Tibial nerve (tissue), 4 donors: ENCODE data around the gene RASSF5. TPM values are rescaled to one million over a fixed set of nuclear protein-coding genes. Genes with fewer than 3 reads are reported as not detected.
A peak's percentile ranks its signal among the peaks of the same experiment; 100 is the strongest.

ENCODE experiments used
- DNase-seq, 2 donors: peaks; one replicate each; pipeline ENCODE4 v3.0.0-alpha.2; 2019; ENCODE audit warnings: low spot score in 2 of 2
- H3K27ac ChIP-seq, 4 donors: fragments of 200-600 bp; sonication (generic) in 3 of 4; one replicate each; pipeline ENCODE4 v1.5.1; 2017 to 2019; ENCODE audit warnings: mild to moderate bottlenecking in 1 of 4
- H3K27me3 ChIP-seq, 2 donors: fragments of 200-600 bp; sonication (generic) in 1 of 2; one replicate each; pipeline versions ENCODE4 v1.5.1 to v1.6.0; 2017 to 2019
- H3K36me3 ChIP-seq, 3 donors: fragments of 200-600 bp; sonication (generic); one replicate each; pipeline ENCODE4 v1.5.1; 2018 to 2019
- H3K4me1 ChIP-seq, 4 donors: fragments of 200-600 bp; sonication (generic) in 3 of 4; one replicate each; pipeline ENCODE4 v1.5.1; 2017 to 2019
- H3K4me3 ChIP-seq, 4 donors: fragments of 200-600 bp; sonication (generic) in 3 of 4; one replicate each; pipeline ENCODE4 v1.5.1; 2017 to 2019; ENCODE audit warnings: mild to moderate bottlenecking in 1 of 4, moderate library complexity in 1 of 4
- H3K9me3 ChIP-seq, 4 donors: fragments of 200-600 bp; sonication (generic) in 3 of 4; one replicate each; pipeline ENCODE4 v1.5.1; 2017 to 2019
- CTCF ChIP-seq, 5 experiments: fragments of 200-600 bp in 3 of 5; fragments of 450-650 bp in 2 of 5; sonication (generic) in 3 of 5; IDR thresholded peaks; one replicate each; pipeline ENCODE4 v1.5.1; 2016 to 2019; ENCODE audit warnings: antibody characterized with exemption in 5 of 5, mild to moderate bottlenecking in 3 of 5, moderate library complexity in 2 of 5
- EP300 ChIP-seq, 2 donors: sonication (generic); formaldehyde crosslinking; IDR thresholded peaks; one replicate each; pipeline ENCODE4 v1.6.1; 2017; ENCODE audit warnings: antibody characterized with exemption in 2 of 2, mild to moderate bottlenecking in 1 of 2
- POLR2A ChIP-seq, 2 donors: fragments of 450-650 bp; IDR thresholded peaks; one replicate each; pipeline ENCODE4 v1.6.1; 2017; ENCODE audit warnings: antibody characterized with exemption in 2 of 2, mild to moderate bottlenecking in 2 of 2, moderate library complexity in 2 of 2
- WGBS, 2 donors: methylation state at CpG; one replicate each; pipeline ENCODE4 v1.1.5; 2018; 5-methylcytosine and 5-hydroxymethylcytosine counted together
- total RNA-seq, 4 donors: library from RNA; depleted of rRNA; stranded (reverse); fragments of >200 nt; gene quantifications; one replicate each; pipeline ENCODE4 v1.1.0, GENCODE V29; 2016

RASSF5 gene
- total RNA-seq, 4 donors from 2014 or later = 24.0 to 32.9 (median 30.2) TPM

- H3K27ac ChIP-seq = no peak overlapping the region
- no peak for DNase-seq
- no peaks in the 10 kb centered on the region for H3K36me3 ChIP-seq
- WGBS, 2 donors = 83 to 90% methylated on average over 3 of the region's 3 CpGs
- peaks cover 0 to 58% (median 18%) of the 10 kb centered on the region in 4 donors for H3K4me1 ChIP-seq
- H3K4me3 ChIP-seq = no peak overlapping the region
- no peaks in the 10 kb centered on the region for H3K9me3 ChIP-seq
- no peak for TF ChIP-seq CTCF (IDR thresholded peaks at IDR 0.05)
- no peak for TF ChIP-seq POLR2A (IDR thresholded peaks at IDR 0.05)
- TF ChIP-seq EP300 (IDR thresholded peaks at IDR 0.05) = no peak
- H3K27me3 ChIP-seq = no peaks in the 10 kb centered on the region
These were observed 7.3 kb upstream of the RASSF5 start for GRCh38 chr1:206500046-206500445.

GRCh38 chr1:206501881-206502280 is 5.5 kb upstream of the RASSF5 start:
- DNase-seq = no peak
- H3K27me3 ChIP-seq = peaks cover 0 to 7% of the 10 kb centered on the region in 2 donors
- no peak overlapping the region for H3K4me3 ChIP-seq
- no peaks in the 10 kb centered on the region for H3K36me3 ChIP-seq
- TF ChIP-seq POLR2A (IDR thresholded peaks at IDR 0.05) (no peak), EP300 (IDR thresholded peaks at IDR 0.05) (no peak), CTCF (IDR thresholded peaks at IDR 0.05) (no peak)
- peak overlapping the region; percentile 25 to 85 (median 72) for H3K27ac ChIP-seq
- 86 to 90% methylated on average over 5 of the region's 5 CpGs for WGBS, 2 donors
- no peaks in the 10 kb centered on the region for H3K9me3 ChIP-seq
- H3K4me1 ChIP-seq = peaks cover 0 to 55% (median 9%) of the 10 kb centered on the region in 4 donors

GRCh38 chr1:206502403-206502802 is 4.9 kb upstream of the RASSF5 start:
- TF ChIP-seq EP300 (IDR thresholded peaks at IDR 0.05) = no peak
- no peak for TF ChIP-seq CTCF (IDR thresholded peaks at IDR 0.05)
- TF ChIP-seq POLR2A (IDR thresholded peaks at IDR 0.05) = no peak
- no peak for DNase-seq
- H3K9me3 ChIP-seq = no peaks in the 10 kb centered on the region
- H3K27ac ChIP-seq = peak overlapping the region in 1 of 4 donors; percentile 83
- no peak overlapping the region for H3K4me3 ChIP-seq
- peaks cover 0 to 56% (median 9%) of the 10 kb centered on the region in 4 donors for H3K4me1 ChIP-seq
- peaks cover 0 to 12% of the 10 kb centered on the region in 2 donors for H3K27me3 ChIP-seq
- H3K36me3 ChIP-seq = no peaks in the 10 kb centered on the region
- 81 to 84% methylated on average over 2 of the region's 2 CpGs for WGBS, 2 donors

- TF ChIP-seq EP300 (IDR thresholded peaks at IDR 0.05) = no peak
- Histone ChIP-seq H3K36me3 (no peaks in the 10 kb centered on the region), H3K4me1 (peaks cover 0 to 60% (median 10%) of the 10 kb centered on the region in 4 donors), H3K27me3 (peaks cover 0 to 14% of the 10 kb centered on the region in 2 donors), H3K27ac (no peak overlapping the region), H3K9me3 (no peaks in the 10 kb centered on the region), H3K4me3 (no peak overlapping the region)
- 60 to 100% methylated on average over 1 of the region's 1 CpG for WGBS, 2 donors
- no peak for DNase-seq
These were observed 4.5 kb upstream of the RASSF5 start for GRCh38 chr1:206502812-206503211.

- peak in 1 of 2 donors; percentile 59 for TF ChIP-seq EP300 (IDR thresholded peaks at IDR 0.05)
- TF ChIP-seq CTCF (IDR thresholded peaks at IDR 0.05) = no peak
- 54 to 56% methylated on average over 8 of the region's 8 CpGs for WGBS, 2 donors
- Histone ChIP-seq H3K4me1 (peaks cover 0 to 70% (median 14%) of the 10 kb centered on the region in 4 donors), H3K36me3 (no peaks in the 10 kb centered on the region), H3K27ac (peak overlapping the region in 2 of 4 donors; percentile 57 to 66), H3K27me3 (peaks cover 0 to 24% of the 10 kb centered on the region in 2 donors), H3K4me3 (no peak overlapping the region), H3K9me3 (no peaks in the 10 kb centered on the region)
- peak in 1 of 2 donors; percentile 66 for DNase-seq
These were observed 3.6 kb upstream of the RASSF5 start for GRCh38 chr1:206503591-206504362.
